H1 (cell line): ENCODE measurements around the gene ACOT12. TPM values are rescaled to one million over a fixed set of nuclear protein-coding genes. Genes with fewer than 3 reads are reported as not detected.

ENCODE experiments used
- BCL11A ChIP-seq, 2 experiments: IDR thresholded peaks; one replicate each; pipeline ENCODE4 v1.6.1; 2011; ENCODE audit warnings: low read depth in 2 of 2, low read length in 2 of 2, mild to moderate bottlenecking in 2 of 2
- CHD2 ChIP-seq: IDR thresholded peaks from 2 replicates; pipeline ENCODE4 v1.6.1; 2012; ENCODE audit warnings: low read length, improper control_type of control experiment
- GTF2F1 ChIP-seq: IDR thresholded peaks from 2 replicates; pipeline ENCODE4 v1.6.1; 2012; ENCODE audit warnings: low read depth, low read length, improper control_type of control experiment, borderline replicate concordance
- HDAC6 ChIP-seq: IDR thresholded peaks from one replicate; pipeline ENCODE4 v1.7.1; 2012; ENCODE audit warnings: low read depth, mild to moderate bottlenecking, inconsistent platforms, low read length, moderate library complexity
- KDM4A ChIP-seq: IDR thresholded peaks from one replicate; pipeline ENCODE4 v1.7.1; 2012; ENCODE audit warnings: low read depth, mild to moderate bottlenecking, moderate library complexity, low read length, inconsistent platforms; ENCODE audit not compliant: severe bottlenecking
- RFX5 ChIP-seq: IDR thresholded peaks from 2 replicates; pipeline ENCODE4 v1.6.1; 2011; ENCODE audit warnings: low read depth, low read length, improper control_type of control experiment, borderline replicate concordance
- RNF2 ChIP-seq: fragments of 200-900, 300-1000 bp; sonication (generic); IDR thresholded peaks from 2 replicates; pipeline ENCODE4 v1.7.1; 2016; ENCODE audit warnings: borderline replicate concordance, low read depth, mild to moderate bottlenecking, antibody characterized with exemption, low read length; ENCODE audit not compliant: poor library complexity, severe bottlenecking; ENCODE audit errors: missing control alignments
- SRF ChIP-seq: IDR thresholded peaks from 2 replicates; pipeline ENCODE4 v1.6.1; 2011; ENCODE audit warnings: mild to moderate bottlenecking, low read depth, low read length, moderate library complexity
- SUZ12 ChIP-seq: fragments of 200-600 bp; sonication (generic); IDR thresholded peaks from 2 replicates; pipeline ENCODE4 v1.6.1; 2012; ENCODE audit warnings: mild to moderate bottlenecking, inconsistent platforms, low read length, moderate library complexity, mixed read lengths
- ZNF274 ChIP-seq: IDR thresholded peaks from 2 replicates; pipeline ENCODE4 v1.7.0; 2012; ENCODE audit warnings: low read length, borderline replicate concordance; ENCODE audit errors: extremely low read depth
- polyA plus RNA-seq, 7 experiments: library from polyadenylated mRNA; depleted of rRNA in 3 of 7; stranded (reverse) in 5 of 7; unstranded in 2 of 7; fragments of >200 nt in 5 of 7; fragments of 200-250 nt in 2 of 7; gene quantifications; 1 replicate in 5 of 7; 2 replicates in 1 of 7; 4 replicates in 1 of 7; pipeline versions ENCODE4 v1.2.1 to v1.2.3, GENCODE V29; 2011 to 2013; ENCODE audit warnings: missing spikeins in 2 of 7, mixed read lengths in 2 of 7
- total RNA-seq: library from RNA; stranded (reverse); fragmentation: NEBNext Ultra II Directional; extraction: Animal tissue kit (Norgen Biotek cat#: 25700); gene quantifications from 2 replicates; pipeline ENCODE4 v1.2.1, GENCODE V29; 2021

Gene ACOT12
- total and polyA plus RNA-seq, 2 of the 8 experiments (the other 6 are each of a cell fraction or from before 2014, with no cell fraction given) = 0.29 TPM; not detected in 1

GRCh38 chr5:81310402-81311063, 83.4 kb downstream of the ACOT12 start (continued):
- no peak for TF ChIP-seq GTF2F1
- TF ChIP-seq ZNF274 = no peak
- no peak for TF ChIP-seq CHD2
- TF ChIP-seq RFX5 = no peak
- TF ChIP-seq SRF = no peak
- no peak for TF ChIP-seq KDM4A
- TF ChIP-seq HDAC6 = no peak
- TF ChIP-seq SUZ12 = no peak
- TF ChIP-seq RNF2 = no peak
- no peak for TF ChIP-seq BCL11A (IDR thresholded peaks at IDR 0.05; ENCODE audit: low read depth in 2 of 2, low read length in 2 of 2)
